HG02571 (cell line): ENCODE measurements around the gene FGF2.

Experiments
- ATAC-seq: cut with Tn5 transposase; IDR thresholded peaks from one replicate; pipeline ENCODE4 v1.9.1; 2021; ENCODE audit warnings: mild to moderate bottlenecking, moderate library complexity; ENCODE audit not compliant: unreplicated experiment

FGF2 gene

DNA sequence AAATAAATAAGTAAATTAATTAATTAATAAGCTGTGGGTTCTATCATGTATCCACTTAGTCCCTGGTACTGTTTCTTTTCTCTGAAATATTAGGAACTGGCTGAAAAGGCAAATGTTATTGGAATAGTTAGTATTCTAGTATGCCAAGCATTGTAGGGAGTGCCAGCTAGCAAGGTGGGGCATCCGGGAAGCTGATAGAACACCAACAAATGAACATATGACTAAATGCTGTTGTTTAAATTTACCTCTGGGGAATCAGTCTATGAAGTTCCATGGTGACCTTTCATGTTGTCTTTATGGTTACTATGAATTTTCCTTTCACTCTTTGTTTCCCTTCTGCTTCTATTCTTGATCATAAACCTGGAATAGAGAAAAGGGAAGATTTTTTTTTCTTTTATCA, 63.1 kb downstream of the FGF2 start:
- no peak for ATAC-seq

DNA sequence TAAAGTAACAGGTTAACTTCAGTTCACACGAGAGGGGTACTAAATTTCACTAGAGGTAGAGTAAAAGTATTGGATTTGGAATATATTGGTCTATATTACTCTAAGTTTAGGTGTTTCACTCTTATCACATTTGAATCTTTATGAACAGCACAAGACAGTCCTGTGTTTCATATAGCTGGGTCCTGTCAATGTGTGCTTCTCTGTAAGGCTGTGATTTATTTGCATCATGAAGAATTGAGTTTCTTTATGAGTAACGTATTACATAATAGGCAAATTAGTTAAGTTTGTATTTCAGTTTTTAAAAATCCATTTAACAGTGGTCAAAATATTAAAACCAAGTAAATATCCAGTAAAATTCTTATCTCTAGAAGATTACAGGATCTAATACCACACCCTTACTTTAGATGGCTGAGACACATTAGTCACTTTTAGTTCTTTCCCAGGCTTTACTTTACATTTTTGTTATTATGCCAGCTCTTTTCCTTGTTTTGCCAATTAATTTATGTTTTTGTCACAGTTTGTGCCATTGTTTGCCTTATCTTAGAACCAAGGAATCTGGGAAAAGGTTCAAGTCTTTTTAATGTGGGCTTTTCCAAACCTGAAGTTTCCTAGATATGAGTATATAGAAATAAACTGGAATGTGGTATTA, 63.6 kb downstream of the FGF2 start:
- ATAC-seq = no peak

DNA sequence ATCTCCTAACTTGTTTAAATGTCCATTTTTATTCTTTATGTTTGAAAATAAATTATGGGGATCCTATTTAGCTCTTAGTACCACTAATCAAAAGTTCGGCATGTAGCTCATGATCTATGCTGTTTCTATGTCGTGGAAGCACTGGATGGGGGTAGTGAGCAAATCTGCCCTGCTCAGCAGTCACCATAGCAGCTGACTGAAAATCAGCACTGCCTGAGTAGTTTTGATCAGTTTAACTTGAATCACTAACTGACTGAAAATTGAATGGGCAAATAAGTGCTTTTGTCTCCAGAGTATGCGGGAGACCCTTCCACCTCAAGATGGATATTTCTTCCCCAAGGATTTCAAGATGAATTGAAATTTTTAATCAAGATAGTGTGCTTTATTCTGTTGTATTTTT, 68.2 kb downstream of the FGF2 start:
- no peak for ATAC-seq

DNA sequence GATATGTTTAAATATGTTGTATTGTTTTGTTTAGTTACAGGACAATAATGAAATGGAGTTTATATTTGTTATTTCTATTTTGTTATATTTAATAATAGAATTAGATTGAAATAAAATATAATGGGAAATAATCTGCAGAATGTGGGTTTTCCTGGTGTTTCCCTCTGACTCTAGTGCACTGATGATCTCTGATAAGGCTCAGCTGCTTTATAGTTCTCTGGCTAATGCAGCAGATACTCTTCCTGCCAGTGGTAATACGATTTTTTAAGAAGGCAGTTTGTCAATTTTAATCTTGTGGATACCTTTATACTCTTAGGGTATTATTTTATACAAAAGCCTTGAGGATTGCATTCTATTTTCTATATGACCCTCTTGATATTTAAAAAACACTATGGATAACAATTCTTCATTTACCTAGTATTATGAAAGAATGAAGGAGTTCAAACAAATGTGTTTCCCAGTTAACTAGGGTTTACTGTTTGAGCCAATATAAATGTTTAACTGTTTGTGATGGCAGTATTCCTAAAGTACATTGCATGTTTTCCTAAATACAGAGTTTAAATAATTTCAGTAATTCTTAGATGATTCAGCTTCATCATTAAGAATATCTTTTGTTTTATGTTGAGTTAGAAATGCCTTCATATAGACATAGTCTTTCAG, 68.8 kb downstream of the FGF2 start:
- no peak for ATAC-seq

DNA sequence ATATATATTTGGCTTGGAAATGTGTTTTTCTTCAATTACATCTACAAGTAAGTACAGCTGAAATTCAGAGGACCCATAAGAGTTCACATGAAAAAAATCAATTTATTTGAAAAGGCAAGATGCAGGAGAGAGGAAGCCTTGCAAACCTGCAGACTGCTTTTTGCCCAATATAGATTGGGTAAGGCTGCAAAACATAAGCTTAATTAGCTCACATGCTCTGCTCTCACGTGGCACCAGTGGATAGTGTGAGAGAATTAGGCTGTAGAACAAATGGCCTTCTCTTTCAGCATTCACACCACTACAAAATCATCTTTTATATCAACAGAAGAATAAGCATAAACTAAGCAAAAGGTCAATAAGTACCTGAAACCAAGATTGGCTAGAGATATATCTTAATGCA, 69.6 kb downstream of the FGF2 start:
- no peak for ATAC-seq

DNA sequence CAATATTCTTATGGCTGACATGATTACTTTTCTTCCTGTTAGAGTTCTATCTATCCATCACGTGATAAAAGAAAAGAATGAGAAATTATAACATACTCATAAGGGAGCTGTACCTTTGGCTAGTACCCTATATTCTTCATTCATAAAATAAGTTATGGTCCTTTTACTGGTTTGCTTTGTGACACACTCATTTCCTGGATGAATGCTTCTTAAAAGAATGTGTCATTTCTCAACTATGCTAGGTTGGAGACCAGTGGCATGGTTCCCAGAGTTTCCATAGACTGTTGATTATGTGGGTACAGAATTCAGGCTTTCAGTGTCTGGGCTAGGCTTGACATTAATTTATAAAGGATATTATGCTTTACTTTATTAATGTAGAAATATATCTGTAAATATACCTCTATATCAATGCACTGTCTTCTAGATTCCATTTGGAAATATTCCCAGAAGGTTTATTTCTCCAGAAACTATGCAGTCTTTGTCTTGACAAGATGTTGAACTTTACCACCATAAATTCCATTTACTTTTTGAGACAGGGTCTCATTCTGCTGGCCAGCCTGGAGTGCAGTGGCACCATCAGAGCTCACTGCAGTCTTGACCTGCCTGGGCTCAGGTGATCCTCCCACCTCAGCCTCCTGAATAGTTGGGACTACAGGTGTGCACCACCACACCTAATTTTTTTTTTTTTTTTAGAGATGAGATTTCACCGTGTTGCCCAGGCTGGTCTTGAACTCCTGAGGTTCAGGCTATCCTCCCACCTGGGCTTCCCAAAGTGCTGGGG, 71.9 kb downstream of the FGF2 start:
- no peak for ATAC-seq

DNA sequence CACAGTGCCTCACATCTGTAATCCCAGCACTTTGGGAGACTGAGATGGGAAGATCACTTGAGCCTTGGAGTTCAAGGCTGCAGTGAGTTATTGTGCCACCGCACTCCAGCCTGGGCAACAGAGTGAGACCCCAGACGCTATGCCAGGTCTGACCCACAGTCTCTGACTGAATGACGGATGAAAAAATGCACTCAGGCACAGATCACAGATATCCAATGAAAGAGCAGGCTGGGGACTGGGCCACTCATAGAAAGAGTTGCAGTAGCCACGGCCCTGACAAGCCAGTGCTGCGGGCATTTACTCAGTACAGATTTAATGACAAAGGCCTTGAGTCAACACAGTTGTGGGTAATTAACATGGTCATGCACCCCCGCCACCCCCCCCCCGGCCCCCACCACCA, 73.1 kb downstream of the FGF2 start:
- no peak for ATAC-seq

DNA sequence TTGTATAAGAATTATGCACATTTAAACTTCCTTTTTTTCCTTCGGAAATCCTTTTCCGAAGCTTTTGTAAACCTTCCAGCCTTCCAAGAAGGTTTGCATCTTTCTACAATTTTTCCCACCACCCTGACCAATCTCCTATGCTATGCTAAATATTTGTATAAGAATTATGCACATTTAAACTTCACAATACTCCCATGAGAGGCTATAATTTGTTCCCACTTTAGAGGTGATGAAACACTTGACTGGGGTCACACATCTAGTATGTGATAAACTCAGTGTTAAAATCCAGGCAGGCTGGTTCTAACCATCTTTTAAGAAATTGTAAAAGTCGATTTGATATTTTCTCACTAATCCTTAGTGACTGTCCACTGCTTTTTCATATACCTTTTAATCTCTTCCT, 73.7 kb downstream of the FGF2 start:
- no peak for ATAC-seq

DNA sequence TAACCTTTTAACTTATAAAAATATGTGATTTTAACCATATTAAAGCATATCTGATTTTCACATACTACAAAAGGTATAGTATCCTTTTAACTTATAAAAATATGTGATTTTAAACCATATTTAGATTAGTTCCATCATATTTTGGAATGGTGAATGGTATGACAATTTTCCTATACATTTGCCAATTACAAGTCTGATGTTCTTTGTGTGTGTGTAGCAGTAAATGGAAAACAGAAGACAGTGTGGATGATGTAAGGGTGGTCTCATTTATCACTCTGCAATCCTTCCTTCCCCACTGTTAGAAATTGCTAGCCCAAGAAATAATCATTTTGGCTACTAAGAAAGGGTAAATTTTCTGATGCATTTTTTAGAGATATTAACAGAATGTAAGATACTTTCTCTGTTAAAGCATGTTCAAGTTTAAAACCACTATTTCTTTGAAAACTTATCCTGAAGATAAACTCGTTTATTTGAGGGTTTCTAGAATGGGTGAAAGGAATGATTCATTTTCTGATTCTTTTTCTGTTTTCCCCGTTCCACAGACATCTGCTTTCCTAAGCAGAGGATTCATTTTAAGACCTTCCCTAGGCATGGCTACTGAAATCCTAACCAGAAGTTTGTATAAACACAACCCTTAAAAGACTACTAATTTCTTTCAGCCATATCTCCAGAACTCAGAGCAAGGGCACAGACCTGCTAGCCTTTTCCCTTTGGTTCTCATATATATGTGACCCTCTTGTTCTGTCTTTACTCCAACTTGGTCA, 74.8 kb downstream of the FGF2 start:
- no peak for ATAC-seq

DNA sequence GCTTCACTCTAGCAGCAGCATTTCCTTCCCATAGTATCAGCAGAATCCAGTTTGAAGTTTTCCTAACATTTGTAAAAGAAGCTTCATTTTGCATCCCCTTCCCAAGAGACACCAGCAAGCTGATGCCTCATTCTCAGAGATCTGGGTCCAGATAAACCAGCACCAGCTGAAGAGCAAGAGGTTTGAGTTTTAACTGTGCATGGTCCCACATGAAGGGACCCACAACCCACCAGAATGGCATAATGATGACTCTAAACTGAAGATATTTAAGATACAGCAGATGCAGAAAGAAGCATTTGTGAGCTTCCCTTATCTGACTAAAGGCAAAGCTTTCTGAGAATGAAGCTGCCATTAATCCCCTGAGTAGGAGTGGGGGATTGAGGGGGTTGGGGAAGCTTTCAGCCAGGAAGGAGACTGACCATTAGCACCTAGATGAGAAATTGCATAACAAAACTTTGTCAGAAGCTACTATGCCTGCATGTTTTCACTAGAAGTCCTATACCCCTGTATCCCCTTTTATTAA, 77.2 kb downstream of the FGF2 start:
- no peak for ATAC-seq

DNA sequence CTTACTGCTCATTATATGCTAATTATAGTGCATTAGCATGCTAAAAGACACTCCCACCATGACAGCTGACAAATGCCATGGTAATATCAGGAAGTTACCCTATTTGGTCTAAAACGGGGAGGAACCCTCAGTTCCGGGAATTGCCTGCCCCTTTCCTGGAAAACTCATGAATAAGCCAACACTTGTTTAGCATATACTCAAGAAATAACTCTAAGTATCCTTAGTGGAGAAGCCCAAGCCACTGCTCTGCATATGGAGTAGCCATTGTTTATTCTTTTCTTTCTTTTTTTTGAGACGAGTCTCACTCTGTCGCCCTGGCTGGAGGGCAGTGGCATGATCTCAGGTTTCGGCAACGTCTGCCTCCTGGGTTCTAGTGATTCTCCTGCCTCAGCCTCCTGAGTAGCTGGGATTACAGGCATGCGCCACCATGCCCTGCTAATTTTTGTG, 80.3 kb downstream of the FGF2 start:
- ATAC-seq = no peak

DNA sequence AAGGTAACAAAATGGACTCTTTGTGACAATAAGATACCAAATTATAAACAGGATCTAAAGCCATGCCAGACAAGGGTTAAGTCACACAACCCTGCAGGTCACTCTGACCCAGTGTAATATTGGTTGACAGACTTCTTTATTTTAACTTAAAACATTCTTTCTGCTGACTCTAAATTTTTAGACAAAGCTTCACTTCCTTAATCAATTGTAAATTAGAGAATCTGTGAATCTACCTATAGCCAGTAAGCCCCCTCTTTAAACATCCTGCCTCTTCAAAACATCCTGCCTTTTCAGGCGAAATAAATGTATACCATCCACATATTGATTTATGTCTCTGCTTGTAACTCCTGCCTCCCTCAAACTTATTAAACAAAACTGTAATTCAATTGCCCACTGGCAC, 81.6 kb downstream of the FGF2 start:
- ATAC-seq = no peak

DNA sequence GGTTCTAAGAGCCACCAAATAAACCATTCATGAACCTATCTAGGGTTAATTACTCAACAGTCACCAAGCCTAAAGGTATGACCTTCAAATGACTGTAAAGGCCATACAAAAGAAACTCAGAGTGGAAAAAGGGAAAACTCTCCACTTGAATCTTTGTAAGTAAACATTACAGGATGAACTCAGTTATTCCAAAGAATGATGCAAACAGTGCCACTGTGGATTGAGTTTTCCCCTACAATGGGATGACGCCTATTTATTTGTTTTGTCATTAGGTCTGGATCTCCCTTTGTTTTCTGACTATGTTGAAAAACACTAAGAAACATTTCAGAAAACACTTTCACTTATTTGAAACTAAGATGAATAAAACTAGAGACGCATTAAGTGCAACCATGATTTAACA, 83.1 kb downstream of the FGF2 start:
- ATAC-seq = no peak

DNA sequence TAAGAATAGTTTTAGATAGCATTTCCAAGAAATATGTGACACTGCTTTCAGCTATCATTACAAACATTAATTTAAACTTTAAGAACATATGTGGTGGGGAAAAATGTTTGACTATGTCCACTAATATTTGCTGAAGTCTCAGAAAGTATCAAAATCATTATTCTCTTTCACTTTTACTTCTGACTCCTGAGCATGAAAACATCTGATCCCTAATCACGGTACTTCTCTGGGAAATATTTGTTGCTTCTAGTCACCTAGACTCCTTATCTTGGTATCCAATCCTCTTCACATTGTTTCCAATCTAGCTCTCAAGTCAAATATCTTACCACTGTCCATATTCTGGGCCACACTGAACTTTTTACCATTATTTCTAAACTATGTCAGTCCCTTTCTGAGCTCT, 85.0 kb downstream of the FGF2 start:
- no peak for ATAC-seq

DNA sequence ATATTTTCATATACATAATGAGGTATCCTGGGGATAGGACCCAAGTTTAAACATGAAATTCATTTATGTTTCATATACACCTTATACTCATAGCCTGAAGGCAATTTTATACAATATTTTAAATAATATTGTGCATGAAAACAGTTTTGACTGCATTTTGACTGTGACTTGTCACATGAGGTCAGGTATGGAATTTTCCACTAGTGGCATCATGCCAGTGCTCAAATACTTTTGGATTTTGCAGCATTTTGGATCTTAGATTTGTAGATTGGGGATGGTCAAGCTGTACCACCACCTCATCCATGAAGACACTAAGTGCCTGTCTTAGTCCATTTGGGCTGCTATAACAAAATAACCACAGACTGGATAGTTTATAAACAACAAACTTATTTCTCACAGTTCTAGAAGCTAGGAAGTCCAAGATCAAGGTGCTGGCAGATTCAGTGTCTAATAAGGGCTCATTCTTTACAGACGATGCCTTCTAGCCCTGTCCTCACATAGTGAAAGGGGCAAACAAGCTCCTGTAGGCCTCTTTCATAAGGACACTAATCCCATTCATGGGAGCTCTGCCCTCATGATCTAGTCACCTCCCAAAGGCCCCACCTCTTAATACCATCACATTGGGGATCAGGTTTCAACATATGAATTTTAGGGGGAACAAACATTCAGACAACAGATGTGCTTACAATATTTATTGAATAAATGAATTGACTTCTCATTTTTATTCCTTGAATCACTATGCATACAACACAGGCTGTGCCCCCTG, 86.4 kb downstream of the FGF2 start:
- no peak for ATAC-seq

DNA sequence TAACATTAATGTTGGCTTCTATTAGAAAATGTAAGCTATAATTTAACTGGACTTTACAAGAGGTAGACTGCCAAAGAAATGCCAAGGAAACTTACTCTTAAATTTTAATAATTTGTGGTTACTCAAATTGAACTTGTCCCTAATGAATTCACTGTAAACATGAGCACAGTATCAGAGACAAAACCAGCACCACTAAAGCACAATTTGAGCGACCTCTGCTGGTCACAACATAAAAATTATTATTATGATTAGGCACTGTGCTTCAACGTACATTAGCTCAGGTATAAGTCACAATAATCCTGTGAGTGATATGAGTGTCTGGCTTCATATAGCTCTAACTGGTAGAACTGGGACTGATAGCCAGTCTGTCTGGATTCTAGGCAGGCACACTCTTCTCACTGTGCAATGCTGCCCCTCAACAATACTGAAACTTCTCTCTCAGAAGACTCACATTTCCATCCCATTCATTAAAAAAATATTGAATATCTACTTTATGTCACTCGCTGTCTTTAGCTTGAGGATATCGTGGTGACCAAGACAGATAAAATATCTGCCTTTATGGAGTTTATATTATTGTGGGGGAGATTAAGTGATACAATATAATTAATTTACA, 87.8 kb downstream of the FGF2 start:
- ATAC-seq = peak; percentile 84

DNA sequence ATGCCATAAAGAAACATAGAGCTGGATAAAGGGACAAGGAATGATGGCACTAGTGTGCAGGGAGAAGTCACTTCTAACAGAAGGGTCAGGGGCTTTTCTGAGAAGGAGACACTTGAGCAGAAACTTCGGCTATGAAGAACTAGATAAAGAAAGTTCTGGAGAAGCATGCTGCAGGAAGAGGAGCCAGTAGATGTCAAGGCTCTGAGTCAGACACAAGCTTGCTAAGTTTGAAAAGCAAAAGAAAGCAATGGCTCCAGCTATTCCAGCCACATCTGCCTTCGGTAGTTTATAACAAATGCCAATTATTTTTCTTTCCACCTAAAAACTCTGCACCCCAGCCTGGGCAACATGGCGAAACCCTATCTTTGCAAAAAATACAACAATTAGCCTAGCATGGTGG, 88.3 kb downstream of the FGF2 start:
- ATAC-seq = no peak

DNA sequence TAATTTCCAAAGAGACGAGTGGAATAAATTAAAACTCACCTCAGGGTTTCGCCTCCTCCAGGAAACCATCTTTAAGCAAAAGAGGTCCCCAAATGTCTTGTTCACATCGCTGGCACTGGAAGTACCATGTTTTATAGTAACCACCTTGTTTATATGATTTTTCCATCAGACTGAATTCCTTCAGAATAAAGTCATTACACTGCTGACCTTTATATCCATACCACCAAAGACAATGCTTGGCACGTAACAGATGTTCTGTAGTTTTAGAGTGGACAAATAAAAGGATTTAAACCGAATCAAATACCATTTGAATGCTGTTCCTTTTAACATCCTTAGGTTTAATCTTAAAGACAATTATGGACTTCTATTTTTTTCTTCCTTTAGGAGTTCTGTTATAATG, 91.1 kb downstream of the FGF2 start:
- ATAC-seq = no peak

DNA sequence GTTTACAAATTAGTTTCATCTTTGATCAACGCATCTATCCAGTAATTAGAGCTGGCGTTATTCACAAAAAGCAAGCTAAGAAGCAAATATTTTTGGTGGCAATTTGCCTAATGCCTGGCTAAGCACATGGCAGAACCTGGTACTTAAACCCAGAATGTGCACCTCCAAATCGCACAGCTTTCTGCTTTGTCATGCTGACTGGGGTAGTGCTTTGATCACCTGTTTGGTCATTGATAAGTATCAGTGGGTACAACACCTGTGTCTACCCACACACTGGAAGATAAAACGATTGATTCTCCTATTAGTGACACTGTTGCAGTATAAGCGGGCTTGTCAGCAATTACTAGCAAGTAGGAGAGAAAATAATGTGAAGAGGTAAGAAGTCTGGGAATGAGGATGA, 93.8 kb downstream of the FGF2 start:
- no peak for ATAC-seq

DNA sequence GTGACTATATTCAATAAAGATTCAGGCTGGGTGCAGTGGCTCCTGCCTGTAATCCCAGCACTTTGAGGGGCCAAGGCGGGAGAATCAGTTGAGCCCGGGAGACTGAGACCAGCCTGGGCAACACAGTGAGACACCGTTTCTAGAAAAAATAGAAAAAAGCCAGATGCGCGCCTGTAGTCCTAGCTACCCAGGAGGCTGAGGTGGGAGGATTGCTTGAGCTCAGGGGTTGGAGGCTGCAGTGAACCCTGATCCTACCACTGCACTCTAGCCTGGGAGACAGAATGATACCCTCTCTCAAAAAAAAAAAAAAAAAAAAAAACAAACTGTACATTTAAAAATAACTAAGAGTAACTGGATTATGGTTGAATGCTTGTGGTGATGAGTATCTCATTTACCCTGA, 94.7 kb downstream of the FGF2 start:
- no peak for ATAC-seq
